Measurements from ENCODE around the gene PLA2R1. TPM values are rescaled to one million over a fixed set of nuclear protein-coding genes. Genes with fewer than 3 reads are reported as not detected.
A peak's percentile ranks its signal among the peaks of the same experiment; 100 is the strongest.

PLA2R1 gene
- total RNA-seq, 4 donors from 2014 or later = 24.1 to 36.2 (median 24.9) TPM

DNA sequence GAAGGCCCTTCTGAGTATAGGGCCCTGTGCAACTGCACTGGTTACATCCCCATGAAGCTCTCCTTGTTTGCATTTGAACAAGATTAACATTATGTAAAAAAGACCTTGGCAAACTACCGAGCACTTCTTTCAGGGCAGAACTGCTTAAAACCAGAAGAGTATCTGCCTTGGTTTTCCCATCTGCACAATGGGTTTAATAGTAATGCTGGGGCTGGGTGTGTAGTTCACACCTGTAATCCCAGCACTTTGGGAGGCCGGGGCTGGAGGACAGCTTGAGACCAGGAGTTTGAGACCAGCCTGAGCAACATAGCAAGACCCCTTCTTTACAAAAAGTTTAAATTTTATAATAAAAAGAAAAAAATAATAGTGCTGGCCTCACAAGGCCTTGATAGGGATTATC is 8.5 kb downstream of the PLA2R1 start:
- no peaks in the 10 kb centered on the region for H3K36me3 ChIP-seq
- peaks cover 4 to 9% of the 10 kb centered on the region in 2 donors for H3K4me1 ChIP-seq
- no peak for TF ChIP-seq POLR2A (IDR thresholded peaks at IDR 0.05)
- DNase-seq = no peak
- peak overlapping the region; percentile 56 to 86 for H3K27ac ChIP-seq
- no peak overlapping the region for H3K4me3 ChIP-seq
- intact Hi-C loops (cut with DNase I; ENCODE audit: low total_unique reads) = no loop called here
- no peaks in the 10 kb centered on the region for H3K9me3 ChIP-seq
- H3K27me3 ChIP-seq = no peaks in the 10 kb centered on the region

DNA sequence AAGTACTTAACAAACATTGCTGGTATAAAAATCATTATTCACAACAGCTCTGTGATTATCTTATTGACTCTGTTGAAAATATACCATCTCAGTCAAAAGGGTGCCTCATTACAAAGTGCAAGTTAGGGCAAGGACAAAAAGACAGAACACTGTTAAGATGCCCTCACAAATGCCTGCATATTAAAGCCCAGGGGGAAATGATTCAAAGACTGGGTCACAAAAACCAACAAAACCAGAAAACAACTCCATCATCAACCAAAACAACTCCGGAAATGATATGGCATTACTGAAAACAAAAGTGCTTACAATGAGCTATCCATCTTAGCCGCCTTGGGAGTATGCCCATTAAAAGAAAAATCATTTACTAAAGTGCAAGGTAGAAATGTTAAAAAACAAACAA is 9.9 kb downstream of the PLA2R1 start:
- no peaks in the 10 kb centered on the region for H3K27me3 ChIP-seq
- no peak for DNase-seq
- H3K4me3 ChIP-seq = no peak overlapping the region
- no peaks in the 10 kb centered on the region for H3K36me3 ChIP-seq
- H3K9me3 ChIP-seq = no peaks in the 10 kb centered on the region
- no peak for TF ChIP-seq POLR2A (IDR thresholded peaks at IDR 0.05)
- TF ChIP-seq, protein P1, sequence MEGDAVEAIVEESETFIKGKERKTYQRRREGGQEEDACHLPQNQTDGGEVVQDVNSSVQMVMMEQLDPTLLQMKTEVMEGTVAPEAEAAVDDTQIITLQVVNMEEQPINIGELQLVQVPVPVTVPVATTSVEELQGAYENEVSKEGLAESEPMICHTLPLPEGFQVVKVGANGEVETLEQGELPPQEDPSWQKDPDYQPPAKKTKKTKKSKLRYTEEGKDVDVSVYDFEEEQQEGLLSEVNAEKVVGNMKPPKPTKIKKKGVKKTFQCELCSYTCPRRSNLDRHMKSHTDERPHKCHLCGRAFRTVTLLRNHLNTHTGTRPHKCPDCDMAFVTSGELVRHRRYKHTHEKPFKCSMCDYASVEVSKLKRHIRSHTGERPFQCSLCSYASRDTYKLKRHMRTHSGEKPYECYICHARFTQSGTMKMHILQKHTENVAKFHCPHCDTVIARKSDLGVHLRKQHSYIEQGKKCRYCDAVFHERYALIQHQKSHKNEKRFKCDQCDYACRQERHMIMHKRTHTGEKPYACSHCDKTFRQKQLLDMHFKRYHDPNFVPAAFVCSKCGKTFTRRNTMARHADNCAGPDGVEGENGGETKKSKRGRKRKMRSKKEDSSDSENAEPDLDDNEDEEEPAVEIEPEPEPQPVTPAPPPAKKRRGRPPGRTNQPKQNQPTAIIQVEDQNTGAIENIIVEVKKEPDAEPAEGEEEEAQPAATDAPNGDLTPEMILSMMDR (IDR thresholded peaks at IDR 0.05) = no peak
- H3K27ac ChIP-seq = peak overlapping the region; percentile 56 to 71
- intact Hi-C loops (cut with DNase I; ENCODE audit: low total_unique reads) = no loop called here
- H3K4me1 ChIP-seq = peaks cover 4 to 9% of the 10 kb centered on the region in 2 donors

DNA sequence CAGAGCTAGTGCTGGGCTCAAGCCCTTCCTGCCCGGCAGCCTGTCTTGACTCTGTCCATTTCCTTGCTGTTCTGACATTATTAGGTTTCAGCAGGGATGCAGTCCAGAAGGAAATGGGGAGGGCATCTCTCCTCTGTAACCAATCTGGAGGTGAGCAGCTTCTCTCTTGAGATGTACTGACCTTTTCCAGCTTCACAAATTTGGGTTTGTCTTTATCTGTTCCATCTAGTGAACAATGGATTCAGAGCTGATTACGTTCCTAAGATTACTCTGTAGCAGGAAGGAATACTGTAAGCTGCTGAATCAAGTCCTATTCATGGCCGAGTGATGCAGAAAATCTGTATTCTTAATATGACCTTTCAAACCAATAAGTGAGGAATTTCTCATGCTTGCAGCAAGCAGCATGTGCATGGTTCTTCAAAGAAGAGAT is 11.0 kb downstream of the PLA2R1 start:
- intact Hi-C loops (cut with DNase I; ENCODE audit: low total_unique reads) = no loop called here
- Histone ChIP-seq H3K4me1 (peaks cover 4 to 9% of the 10 kb centered on the region in 2 donors), H3K9me3 (no peaks in the 10 kb centered on the region), H3K36me3 (no peaks in the 10 kb centered on the region), H3K27me3 (no peaks in the 10 kb centered on the region), H3K27ac (peak overlapping the region; percentile 56 to 71), H3K4me3 (no peak overlapping the region)
- TF ChIP-seq POLR2A (IDR thresholded peaks at IDR 0.05) = no peak
- TF ChIP-seq, protein P1 (IDR thresholded peaks at IDR 0.05) = no peak
- DNase-seq = no peak

DNA sequence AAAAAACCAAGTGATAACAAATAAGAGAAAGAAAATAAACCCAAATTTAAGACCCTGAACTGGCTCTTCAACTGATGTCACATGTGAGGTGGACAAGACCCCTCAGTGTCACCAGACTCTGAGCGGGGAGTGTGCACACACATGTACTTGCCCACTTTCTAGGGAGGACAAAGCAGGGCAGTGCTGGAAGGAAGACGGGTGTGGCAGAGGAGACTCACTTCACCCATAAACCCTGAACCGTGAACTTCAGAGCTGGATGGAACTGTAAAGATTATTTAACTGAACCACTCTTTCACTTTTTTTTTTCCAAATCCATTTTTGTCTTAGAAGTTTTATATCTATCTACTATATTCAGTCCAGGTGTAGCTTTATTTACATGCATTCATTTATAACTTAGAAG is 12.3 kb downstream of the PLA2R1 start:
- H3K9me3 ChIP-seq = no peaks in the 10 kb centered on the region
- H3K27me3 ChIP-seq = no peaks in the 10 kb centered on the region
- no peaks in the 10 kb centered on the region for H3K36me3 ChIP-seq

DNA sequence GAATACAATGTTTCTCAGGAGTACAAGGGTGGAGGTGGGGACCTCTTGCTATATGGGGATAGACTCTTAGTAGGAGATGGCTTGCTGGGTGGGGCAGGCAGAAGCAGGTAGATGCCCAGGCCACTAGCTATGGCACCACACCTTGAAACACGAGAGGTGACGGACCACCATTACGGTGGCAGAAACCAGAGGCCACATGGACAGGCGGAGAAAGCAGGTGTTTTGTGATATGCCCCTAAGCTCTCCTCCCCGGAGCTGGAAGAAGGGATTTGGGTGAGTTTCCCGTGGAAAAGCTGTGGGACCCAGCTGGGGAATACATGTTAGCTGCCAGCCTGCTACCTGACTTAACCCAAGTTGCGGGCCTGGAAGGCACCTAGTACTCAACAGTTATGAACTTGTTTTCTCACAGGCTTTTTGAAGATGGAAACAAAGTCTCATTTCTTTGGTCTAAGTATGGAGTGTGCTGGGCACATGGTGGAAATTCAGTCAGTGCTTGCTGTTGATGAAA is 16.7 kb downstream of the PLA2R1 start:
- H3K36me3 ChIP-seq = no peaks in the 10 kb centered on the region
- H3K4me1 ChIP-seq = peaks cover 0 to 3% of the 10 kb centered on the region in 2 donors
- TF ChIP-seq, protein P1 (IDR thresholded peaks at IDR 0.05) = no peak
- no peak for TF ChIP-seq POLR2A (IDR thresholded peaks at IDR 0.05)
- intact Hi-C loops (cut with DNase I; ENCODE audit: low total_unique reads) = no loop called here
- H3K27me3 ChIP-seq = no peaks in the 10 kb centered on the region
- H3K27ac ChIP-seq = no peak overlapping the region
- no peak for DNase-seq
- no peak overlapping the region for H3K4me3 ChIP-seq
- no peaks in the 10 kb centered on the region for H3K9me3 ChIP-seq

More for the DNA sequence above, 12.3 kb downstream of the PLA2R1 start:
- Histone ChIP-seq H3K4me3 (no peak overlapping the region), H3K4me1 (peaks cover 0 to 6% of the 10 kb centered on the region in 2 donors), H3K27ac (no peak overlapping the region)
- intact Hi-C loops (cut with DNase I; ENCODE audit: low total_unique reads) = no loop called here
- no peak for DNase-seq
- no peak for TF ChIP-seq POLR2A (IDR thresholded peaks at IDR 0.05)
- TF ChIP-seq, protein P1 (IDR thresholded peaks at IDR 0.05) = no peak

DNA sequence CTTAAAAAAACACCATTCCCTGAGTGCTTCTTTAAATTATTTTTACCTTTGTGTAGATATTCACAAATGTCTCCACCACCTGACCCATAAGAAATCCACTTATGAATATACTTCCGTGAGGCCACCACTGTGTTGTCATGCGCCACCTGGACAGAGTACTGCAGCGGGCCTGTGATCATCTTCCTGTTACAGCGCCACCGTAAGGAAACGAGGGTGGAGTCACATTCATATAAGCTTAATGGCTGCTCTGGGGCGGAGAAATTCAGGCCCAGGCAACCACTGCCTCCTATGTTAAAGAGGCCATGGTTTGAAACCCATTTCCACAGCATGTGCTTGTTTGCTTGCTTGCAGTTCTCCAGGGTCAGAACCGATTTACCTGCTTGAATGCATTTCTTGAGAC is 17.7 kb downstream of the PLA2R1 start:
- DNase-seq = no peak
- no peaks in the 10 kb centered on the region for H3K9me3 ChIP-seq
- H3K4me1 ChIP-seq = peaks cover 0 to 3% of the 10 kb centered on the region in 2 donors
- no peaks in the 10 kb centered on the region for H3K27me3 ChIP-seq
- TF ChIP-seq, protein P1 (IDR thresholded peaks at IDR 0.05) = no peak
- TF ChIP-seq POLR2A (IDR thresholded peaks at IDR 0.05) = no peak
- intact Hi-C loops (cut with DNase I; ENCODE audit: low total_unique reads) = no loop called here
- H3K27ac ChIP-seq = no peak overlapping the region
- H3K4me3 ChIP-seq = no peak overlapping the region
- H3K36me3 ChIP-seq = no peaks in the 10 kb centered on the region
